Right ventricle myocardium inferior (tissue), 1 donor: ENCODE data around the gene ING4. TPM values are rescaled to one million over a fixed set of nuclear protein-coding genes. Genes with fewer than 3 reads are reported as not detected.

Experiments used
- ATAC-seq: fragments of 200-7000 bp; cut with Tn5 transposase; one replicate; pipeline ENCODE4 v1.9.1; 2020; ENCODE audit warnings: mild to moderate bottlenecking, moderate library complexity
- DNase-seq: peaks from one replicate; pipeline ENCODE4 v3.0.0; 2021; ENCODE audit errors: missing footprints
- intact Hi-C: fragments of 100-400 bp; cut with DNase I; formaldehyde crosslinking; loops from one replicate; pipeline ENCODE4 v1.11.0; 2022
- total RNA-seq: library from RNA; stranded (reverse); fragmentation: NEBNext Ultra II Directional; extraction: Animal tissue kit (Norgen Biotek cat#: 25700); gene quantifications from one replicate; pipeline ENCODE4 v1.2.1, GENCODE V29; 2021
- donor health status: DM: no; HTN: yes; CAD: no; lungs with severe emphysema.

Gene ING4
- total RNA-seq, 1 donor from 2014 or later = 21.1 TPM

DNA sequence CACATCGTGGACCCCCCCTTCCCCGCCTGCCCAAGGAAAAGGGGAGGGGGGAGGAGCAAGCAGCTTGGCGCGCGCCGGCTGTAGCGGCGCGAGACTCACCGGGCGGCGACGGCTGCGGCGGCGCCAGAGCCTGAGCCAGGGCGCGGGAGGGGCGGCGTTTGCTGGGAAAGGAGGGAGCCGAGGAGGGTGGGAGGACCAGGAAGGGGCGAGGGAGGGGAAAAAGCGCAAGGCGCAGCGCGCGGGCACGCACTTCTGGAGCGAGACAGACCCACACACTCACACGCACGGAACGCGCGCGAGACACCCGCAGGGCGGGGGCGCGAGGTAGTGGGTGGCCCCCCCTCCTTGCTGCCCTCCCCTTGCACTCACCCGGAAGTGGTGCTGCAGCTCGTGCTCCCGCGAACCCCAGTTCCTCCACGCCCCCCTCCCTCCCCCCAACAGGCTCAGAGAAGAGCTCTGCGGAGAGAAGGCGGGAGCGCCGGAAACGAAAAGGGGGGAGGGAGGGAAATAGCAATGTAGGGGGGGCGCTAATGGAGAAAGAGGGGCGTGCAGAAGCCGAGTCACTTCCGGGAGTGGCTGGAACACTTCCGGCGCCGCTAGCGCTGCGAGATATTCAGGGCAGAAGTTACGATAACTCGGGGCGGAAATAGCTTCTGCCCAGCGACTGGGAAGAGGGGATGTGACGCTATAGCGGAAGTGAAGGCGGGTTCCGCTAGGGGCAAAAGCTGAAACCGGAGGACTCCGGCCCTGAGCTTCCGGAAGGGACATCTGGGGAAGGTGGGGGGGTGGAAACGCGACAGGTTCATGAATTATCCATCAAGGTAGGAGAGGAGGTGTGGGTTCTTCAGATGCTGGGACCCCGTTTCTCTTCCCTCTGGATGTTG lies 26.3 kb upstream of the ING4 start, which contains the start of gene ZNF384:
TSS of gene ZNF384 (minus strand) at position 377 of the 884 bp plus-strand sequence. CDS start 9,855 bp downstream, outside the sequence.
- ATAC-seq (peak; percentile 94), DNase-seq (peak; percentile 97)
- intact Hi-C loops = loop anchor here (1.0 to 2.0 kb wide), 4 partner anchors 26 to 74 kb away; partner anchors contain the start of genes COPS7A, ING4 and MLF2

DNA sequence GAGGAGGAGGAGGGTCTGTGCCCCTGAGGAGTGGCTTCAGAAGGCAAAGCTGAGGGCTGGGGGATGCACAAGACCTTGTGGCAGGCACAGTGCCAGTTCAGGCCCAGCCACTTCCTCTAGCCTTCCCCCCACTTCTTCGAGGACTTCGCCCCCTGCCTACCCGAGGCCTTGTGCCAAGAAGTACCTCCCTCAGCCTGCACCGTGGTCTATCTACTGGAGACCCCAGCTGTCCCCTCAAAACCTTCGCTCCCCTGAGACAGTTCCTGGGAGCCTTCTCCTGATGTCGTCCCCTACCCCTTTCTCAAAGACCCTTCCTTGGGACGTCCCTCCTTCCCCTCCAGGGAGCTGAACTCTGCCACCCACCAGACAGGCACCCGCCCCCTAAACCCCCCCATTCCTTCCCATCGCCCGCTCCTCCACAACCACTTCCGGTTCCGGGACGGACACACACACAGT lies 25.7 kb upstream of the ING4 start:
- DNase-seq (no peak), ATAC-seq (no peak)
- intact Hi-C loops = loop anchor here (2.0 kb wide), 2 partner anchors 36 to 74 kb away; partner anchors contain the start of gene COPS7A

DNA sequence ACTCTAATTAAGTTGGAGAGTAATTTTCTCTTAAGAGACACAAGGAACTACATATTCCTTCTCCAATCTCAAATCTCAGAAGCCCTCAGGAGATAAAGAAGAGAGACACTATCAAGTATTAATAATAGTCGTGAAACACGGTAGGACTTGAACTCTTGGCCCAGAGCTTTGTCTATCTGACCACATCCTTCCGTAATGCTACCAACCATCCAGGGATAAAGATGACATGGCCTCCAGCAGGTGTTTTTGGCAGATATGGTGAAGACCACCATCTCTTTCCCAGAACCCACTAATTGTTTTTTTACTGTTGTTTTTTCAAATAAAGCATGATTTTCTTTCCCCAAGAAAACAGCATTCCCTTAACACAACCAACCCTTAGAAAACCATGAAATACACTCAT lies 22.9 kb upstream of the ING4 start:
- no peak for DNase-seq
- ATAC-seq = no peak
- intact Hi-C loops = no loop called here

DNA sequence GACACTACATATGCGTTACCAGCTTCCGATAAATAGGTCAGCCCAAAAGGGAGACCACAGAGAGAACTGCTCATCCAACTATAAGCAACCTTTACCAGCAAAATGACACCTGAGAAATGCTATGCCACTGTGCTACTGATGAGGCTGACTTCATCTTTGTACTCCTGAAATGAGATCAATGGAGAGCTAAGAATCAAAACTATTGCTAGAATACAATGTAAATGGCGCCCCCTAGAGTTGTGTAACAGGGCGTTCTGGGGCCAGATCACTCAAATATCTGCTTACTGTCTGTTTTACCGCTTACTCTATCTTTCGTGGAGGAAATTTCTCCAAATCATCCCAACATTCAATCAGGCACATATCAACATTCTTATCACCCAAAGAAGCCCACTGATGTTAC lies 21.7 kb upstream of the ING4 start:
- ATAC-seq (no peak), DNase-seq (no peak)
- intact Hi-C loops = no loop called here

DNA sequence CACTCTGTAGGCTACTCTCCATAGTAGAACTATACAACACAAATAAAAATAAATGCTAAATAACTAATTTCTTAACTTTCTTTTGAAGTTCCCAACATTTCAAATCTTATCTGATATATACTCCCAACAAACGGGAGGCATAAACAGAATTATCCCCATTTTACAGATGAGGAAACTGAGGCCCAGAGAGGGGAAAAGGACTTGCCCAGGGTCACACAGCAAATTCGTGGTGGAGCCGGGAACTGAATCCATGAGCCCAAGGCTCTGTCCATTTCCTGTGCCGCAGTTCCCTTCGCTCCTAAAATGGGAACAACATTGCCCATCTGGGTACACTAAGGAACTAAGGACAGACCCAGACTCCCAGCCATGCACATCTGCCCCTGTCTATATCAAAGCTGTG lies 14.0 kb upstream of the ING4 start:
- no peak for DNase-seq
- no peak for ATAC-seq
- intact Hi-C loops = no loop called here

DNA sequence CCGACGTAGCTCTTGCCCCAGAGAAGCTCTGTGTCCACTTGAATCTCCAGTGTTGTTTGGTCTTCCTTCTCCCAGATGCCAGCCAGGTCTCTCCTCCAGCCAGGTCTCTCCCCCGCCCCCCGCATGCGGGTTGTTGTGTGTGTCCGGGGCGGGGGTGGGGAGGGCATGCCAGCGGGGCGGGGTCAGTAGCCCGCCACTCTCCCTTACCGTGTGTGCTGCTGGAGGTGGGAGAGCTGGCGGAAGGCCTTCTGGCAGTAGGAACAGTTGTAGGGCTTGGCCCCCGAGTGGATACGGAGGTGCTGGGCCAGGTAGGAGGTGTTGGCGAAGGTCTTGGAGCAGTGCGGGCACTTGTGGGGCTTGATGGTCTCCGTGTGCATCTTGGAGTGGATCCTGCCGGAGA lies 9.2 kb upstream of the ING4 start:
- intact Hi-C loops = no loop called here
- ATAC-seq = no peak

DNA sequence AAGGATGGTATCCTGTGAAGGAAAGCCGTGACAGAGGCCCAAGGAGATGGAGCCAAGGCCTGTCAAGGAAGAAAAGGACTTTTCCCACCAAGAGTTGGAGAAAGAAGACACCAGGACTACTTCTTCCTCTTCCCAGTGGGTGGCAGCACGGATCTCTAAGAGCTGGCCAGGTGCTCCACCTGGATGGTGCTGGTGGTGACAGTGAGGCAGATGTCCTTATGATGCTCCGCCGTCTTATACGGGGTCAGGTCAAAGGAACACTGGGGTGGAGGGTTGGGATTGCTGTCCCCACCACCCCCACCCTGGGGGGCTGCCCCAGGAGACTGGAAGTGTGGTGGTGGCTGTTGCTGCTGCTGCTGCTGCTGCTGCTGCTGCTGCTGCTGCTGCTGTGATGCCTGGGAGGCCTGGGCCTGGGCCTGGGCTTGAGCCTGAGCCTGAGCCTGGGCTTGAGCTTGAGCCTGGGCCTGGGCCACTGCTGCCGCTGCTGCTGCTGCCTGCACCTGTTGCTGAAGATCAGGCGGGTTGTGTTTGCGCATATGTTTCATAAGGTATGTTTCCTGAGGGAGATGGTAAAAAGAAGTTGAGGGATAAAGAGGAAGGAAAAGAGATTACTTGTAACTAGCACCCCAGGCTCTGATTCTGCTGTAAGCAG lies 4.8 kb upstream of the ING4 start:
- ATAC-seq = no peak
- no peak for DNase-seq
- intact Hi-C loops = loop anchor here (10.0 kb wide), 1 partner anchor 57 kb away; the partner anchor contains the start of gene COPS7A

More for the DNA sequence above, 9.2 kb upstream of the ING4 start:
- DNase-seq = no peak

DNA sequence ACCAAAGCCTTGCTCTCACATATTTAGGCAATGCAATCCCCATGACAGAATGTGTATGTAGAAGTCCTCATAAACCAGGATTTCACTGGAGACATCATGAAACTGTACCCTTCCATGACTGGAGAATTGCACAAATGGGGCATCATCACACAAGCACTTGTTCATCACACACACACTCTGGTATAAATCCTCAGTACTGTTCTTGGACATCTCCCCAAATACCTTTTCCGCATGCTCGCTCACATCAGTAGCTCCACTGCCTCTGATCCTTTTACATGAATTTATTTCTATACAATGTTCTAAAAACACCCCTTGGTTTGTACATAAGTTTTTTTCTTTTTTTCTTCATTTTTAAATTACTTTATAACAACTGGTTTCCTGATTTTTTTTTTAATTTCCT lies 3.3 kb upstream of the ING4 start:
- intact Hi-C loops = loop anchor here (10.0 kb wide), 1 partner anchor 59 kb away; the partner anchor contains the start of gene COPS7A
- DNase-seq (no peak), ATAC-seq (no peak)

DNA sequence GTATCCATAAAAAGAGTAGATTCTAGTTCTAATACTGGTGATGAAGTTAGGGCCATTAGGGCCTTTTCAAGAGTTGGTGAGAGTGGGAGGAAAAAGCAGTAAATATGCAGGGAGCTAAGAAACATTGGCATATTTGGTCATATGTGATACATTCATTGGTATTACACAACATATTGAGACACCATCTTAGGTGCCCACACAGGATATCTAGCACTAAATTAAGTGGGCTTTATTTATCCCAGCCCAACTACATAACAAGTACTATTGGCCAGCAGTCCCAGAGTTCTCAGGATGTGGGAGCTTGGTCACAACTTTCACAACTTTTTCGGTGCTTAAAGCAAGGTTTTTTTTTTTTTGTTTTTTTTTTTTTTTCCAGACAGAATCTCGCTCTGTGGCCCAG lies 2.0 kb upstream of the ING4 start:
- DNase-seq (no peak), ATAC-seq (no peak)
- intact Hi-C loops = loop anchor here (5.0 to 10.0 kb wide), 2 partner anchors 48 to 60 kb away; partner anchors contain the start of gene COPS7A

DNA sequence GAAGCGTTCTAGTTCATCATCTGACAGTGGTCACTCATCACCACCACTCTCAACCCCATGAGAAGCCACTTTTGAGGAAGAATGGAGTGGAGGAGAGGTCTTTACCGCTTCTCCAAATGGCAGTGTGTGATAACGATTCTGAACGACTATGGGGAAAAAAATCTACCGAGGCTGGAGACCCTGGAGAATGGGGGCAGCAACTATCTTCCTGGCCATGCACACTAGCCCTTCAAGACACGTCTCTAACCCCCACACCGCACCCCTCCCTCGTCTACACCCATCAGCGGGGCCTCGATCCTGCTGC lies 365 bp downstream of the ING4 start:
- intact Hi-C loops = loop anchor here (5.0 to 10.0 kb wide), 2 partner anchors 45 to 62 kb away; partner anchors contain the start of gene COPS7A
- ATAC-seq (peak; percentile 38), DNase-seq (no peak)

DNA sequence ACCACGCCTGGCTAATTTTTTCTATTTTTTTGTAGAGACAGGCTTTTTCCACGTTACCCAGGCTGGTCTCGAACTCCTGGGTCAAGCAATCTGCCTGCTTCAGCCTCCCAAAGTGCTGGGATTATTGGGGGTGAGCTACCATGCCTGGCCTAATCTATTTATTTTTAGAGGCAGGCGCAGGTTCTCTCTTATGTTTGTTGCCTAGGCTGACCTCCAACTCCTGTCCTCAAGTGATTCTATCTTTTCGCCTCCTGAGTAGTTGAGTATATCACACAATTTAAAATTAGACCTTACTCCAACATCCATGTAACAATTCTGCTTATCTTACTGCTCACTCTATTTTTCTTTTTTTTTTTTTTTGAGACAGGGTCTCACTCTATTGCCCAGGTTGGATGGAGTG lies 8.9 kb downstream of the ING4 start:
- intact Hi-C loops = no loop called here
- peak; percentile 78 for ATAC-seq
- DNase-seq = no peak

DNA sequence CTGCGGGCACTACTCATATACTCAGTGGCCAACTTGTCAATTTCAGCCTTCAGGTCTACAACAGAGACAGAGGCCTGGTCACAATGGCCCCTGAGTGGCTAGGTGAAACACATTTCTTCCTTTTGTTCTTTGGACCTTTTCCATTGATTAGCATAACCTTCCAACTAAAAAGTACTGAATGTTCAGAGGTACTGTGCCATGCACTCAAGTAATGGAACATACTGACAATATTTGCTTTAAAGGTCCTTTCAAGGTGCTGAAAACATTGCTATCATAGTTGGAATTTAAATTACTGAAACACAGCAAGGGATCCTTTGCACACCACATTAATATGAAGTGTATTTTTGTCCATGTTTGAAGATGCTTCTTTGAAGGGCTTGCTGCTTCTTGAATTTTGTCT lies 9.6 kb downstream of the ING4 start:
- ATAC-seq = peak; percentile 35
- no peak for DNase-seq
- intact Hi-C loops = no loop called here

DNA sequence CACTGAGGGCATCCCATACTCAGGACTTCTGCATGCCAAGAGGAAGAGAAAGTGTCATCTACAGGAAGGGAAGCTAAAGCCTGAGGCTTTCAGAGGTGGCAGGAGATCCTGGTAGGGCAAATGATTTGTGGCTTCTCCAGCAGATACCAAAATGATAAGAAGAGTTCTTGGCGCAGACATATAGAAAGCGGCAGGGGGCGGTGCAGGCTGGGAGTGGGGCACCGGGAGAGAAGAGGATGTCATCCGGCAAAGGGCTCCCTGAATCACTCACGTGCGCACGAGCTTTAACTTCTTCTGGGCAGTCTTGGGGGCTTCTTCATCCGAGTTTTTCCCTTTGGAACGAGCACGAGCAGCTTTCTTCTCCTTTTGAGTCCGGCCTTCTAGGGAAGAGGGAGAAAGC lies 10.5 kb downstream of the ING4 start:
- DNase-seq = no peak
- intact Hi-C loops = no loop called here
- ATAC-seq = no peak

DNA sequence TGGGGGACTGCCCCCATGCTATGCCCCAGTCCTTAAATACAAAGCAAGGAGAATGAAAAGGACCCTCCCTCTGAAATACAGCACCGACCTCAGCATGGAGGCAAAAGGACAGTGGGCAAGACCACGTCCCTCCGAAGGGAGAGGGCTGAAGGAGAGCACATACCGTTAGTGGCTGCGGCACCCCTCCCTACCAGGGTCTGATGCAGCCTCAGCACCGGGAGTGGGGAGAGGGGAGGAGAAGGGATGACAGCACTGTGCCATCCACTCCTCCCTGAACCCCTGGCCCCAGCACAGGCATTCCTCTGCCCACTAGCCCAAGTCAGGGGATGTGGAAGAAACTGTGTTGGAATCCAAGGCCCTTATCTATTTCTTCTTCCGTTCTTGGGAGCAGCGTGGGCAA lies 12.1 kb downstream of the ING4 start:
- intact Hi-C loops = no loop called here
- ATAC-seq = no peak
- DNase-seq = no peak

DNA sequence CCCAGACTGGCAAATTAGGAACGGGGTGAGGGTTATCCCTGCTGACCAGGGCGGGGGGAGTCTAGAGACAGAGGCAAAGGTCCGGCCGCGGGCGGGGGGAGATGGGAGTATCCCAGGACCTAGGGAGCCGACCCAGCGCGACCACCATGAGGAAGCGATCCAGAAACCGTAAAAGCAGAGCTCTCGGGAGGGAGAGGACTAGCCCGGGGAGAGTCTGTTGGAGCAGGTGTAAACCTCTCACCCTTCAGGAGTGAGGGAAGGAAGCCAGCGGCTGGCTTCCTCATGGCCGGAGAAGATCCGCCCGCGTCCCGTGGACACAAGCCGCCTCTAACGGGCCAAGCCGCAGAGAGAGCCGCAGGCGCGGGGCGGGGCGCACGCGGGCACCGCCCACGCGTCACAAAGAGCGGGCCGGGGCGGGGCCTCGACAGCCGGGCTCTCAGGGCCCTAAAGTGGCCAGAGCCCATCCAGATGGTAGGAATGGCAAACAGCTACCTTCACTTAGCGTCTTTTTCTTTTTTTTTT lies 15.8 kb downstream of the ING4 start, which contains the start of gene ACRBP:
TSS of gene ACRBP (minus strand) at position 350 of the 522 bp plus-strand sequence. CDS start at position 284, 66 bp downstream.
- peak; percentile 95 for ATAC-seq
- peak; percentile 94 for DNase-seq
- intact Hi-C loops = no loop called here

DNA sequence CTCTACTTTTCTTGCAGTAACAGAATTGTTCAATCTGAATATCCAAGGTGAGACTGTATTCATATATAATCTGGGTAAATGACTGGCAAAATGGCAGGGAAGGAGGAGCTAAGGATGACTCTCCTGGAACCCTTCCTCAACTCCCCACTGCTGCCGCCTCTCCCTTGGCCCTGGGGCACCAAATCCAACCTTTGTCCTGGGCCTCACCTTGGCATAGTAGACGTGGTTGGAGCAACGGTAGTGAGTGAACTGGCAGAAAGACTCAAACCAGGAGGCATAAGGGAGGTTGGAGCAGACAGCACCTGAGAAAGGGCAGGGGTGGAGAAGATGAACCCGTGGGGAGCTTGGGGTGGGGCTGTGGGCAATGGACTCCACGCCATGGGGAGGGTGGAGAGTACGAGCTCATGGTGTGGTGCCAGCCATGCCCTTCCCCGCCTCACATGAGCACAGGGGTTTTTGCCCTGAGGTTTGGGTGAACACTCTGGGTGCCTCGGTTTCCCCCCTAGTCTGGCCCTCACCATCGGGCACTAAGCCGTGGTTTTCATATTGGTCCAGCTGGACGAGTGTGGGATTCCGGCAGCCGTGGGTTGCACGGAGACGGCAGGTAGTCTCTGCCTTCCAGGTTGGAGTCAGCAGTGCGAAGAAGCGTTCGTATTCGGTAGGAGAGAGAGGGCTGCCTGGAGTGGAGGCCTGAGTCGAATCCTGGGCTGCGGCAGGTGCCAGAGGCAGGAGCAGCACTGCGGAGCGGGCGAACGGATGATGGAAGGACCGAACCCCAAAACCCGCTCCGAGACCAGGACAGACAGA lies 16.4 kb downstream of the ING4 start:
- no peak for ATAC-seq
- no peak for DNase-seq
- intact Hi-C loops = no loop called here

DNA sequence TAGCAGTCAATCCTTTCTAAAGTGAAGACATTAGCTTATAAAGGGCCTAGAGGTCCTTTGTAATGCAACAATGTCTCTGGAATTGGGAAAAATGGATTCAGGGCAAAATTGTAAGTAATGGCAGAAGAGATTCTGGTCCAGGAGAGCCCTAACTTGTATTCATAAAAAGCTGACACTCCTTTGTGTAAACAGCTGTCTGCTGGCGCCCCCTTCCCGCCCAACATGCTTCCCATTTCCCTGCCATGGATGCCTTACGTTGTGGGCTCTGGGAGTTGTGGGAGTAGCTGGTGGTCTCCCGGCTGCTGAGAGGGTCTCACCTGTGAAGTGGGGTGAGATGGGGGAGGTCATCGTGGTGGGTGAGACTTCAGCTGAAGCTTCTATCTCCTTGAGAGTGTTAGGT lies 18.0 kb downstream of the ING4 start:
- DNase-seq (no peak), ATAC-seq (no peak)
- intact Hi-C loops = no loop called here

DNA sequence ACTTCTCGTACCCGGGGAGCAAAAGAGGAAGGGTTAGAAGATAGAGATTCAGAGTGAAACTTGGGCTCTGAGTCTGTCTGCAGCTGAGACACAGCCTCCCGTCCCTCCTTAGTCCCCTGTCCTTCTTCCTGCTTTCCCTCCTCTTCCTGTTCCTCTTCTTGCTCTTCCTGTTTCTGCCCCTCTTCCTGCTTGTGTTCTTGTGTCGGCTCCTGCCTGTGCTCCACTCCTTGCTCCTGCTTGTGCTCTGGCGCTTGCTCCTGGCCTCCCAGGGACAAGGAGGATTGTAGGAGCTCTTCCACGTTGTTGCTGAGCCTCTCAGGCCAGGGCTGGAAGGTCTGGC lies 18.7 kb downstream of the ING4 start:
- intact Hi-C loops = no loop called here
- peak; percentile 48 for ATAC-seq

More for the DNA sequence above, 18.7 kb downstream of the ING4 start:
- no peak for DNase-seq
